Activated CD8-positive, alpha-beta memory T cell treated with anti-CD3 and anti-CD28 coated beads for 4 hours (primary cell): Measurements from ENCODE around the gene IMPG1.

Experiments
- DNase-seq, 2 donors: peaks; one replicate each; pipeline ENCODE4 v3.0.0-alpha.2; 2020; ENCODE audit warnings: low read depth in 2 of 2

IMPG1 gene

DNA sequence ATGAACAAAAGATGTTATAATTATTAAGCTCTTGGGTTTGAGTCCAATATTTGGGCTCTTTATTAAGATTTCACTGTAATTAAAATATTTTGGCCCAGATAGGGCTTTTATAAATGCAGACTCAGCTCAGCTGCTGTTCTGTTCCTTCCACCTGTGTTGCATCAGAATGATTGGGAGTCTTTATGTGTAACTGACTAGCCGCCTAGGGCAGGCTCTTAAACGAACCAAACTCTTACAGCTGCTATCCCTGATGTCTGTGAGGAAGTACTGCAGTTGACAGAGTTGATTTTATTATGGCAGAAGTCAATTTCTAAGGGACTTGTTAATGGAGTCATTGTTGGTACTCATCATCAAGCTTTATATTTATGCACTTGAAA, 178.7 kb downstream of the IMPG1 start:
- no peak for DNase-seq

DNA sequence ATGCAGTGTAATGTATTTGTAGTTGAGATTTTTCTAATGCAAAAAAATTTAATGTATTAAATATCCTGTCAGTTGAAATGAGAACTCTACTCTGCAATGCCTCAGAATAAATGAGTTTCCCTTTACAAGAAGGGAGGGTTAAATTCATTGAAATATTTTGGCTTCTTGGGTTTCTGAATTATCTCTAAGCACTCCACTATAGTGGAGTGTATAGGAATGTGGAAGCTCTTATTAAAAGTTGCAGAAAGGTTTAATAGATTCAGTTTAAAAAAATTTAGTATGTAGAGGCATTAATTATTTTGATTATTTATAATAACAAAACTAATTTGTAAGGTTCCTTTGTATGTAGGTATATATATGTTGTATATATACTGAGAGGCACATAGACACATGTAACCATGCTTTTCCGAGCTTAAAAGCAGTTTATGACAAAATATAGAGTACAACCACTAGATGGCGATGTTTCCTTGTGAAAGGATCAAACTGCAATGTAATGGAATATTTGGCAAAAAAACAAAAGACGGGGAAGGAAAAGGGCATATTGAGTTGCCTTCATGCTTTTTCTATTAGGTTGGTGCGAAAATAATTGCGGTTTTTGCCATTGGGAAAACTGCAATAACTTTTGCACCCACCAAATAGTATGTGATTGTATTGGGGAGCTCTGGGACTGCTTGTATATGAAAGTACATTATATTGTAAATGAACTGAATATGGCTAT, 179.2 kb downstream of the IMPG1 start:
- no peak for DNase-seq

DNA sequence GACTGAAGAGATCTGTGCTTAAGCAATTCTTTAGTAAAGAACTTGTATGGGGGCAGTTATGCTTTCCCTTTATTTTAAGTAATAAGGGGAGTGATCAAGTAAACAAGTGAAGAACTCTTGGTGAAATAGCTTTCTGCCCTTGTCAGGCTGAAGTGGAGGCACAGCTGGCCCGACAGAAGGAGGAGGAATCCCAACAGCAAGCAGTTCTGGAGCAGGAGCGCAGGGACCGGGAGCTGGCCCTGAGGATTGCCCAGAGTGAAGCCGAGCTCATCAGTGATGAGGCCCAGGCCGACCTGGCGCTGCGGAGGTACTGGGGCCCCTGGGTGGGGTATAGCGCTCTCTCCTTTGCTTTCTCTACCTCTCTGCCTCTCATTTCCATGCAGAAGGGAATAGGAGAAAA, 180.1 kb downstream of the IMPG1 start:
- no peak for DNase-seq

DNA sequence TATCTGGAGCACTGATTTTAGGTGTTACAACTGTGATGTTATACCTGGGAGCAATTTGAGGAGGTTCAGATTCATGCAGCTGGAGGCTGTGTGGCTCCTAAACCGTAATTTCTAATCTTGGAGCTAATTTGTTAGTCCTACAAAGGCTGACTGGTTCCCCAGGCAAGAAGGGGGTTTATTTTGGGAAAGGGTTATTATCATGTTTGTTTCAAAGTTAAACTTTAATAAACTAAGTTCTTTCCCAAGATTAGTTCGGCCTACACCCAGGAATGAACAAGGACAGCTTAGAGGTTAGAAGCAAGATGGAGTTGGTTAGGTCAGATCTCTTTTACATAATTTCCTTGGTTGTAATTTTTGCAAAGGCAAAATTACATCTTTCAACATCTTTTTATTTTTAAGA, 187.6 kb downstream of the IMPG1 start:
- DNase-seq = no peak

DNA sequence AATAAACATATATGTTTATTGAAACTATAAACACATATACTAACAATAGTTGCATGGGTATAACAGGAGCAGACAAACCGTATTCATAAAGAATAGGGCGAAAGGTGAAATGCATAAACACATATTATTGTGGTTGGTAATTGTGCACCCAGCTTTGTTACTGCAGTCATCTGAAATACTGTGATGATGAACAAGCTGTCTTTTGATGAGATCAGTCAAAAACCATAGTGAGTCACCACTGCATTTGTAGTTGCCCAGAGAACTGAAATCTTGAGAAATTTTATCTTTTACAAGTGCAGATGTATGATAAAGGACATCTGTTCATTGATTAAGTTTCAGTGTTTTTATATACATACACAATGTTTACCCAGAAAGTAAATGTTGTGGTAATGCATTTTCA, 189.7 kb downstream of the IMPG1 start:
- no peak for DNase-seq

DNA sequence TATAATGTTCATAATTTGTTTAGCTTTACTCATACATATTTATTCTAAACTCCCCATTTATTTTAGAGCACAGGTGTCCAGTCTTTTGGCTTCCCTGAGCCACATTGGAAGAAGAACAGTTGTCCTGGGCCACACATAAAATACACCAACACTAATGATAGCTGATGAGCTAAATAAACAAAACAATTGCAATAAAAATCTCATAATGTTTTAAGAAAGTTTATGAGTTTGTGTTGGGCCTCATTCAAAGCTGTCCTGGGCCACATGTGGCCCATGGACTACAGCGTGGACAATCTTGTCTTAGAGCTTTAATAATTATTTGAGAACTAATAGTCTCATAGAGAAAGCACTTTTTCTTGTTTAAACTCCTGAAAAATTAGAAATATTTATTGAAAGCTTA, 192.2 kb downstream of the IMPG1 start:
- no peak for DNase-seq

DNA sequence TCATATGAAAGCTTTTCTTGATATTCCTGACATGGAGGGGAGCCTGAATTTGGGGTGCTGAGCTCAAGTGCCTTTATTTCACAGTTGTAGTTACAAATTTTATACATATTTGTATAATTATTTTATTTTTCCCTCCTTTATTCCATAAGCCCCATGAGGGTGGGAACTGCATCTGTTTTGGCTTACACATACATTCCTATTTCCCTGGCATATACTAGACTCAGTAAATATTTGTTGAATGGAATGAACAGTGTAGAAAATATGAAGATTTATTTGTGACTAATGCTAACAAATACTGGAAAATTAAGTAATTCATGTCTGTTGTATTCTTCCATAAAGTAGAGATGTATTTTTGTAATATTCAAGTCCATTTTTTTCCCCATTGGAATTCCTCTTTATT, 196.3 kb downstream of the IMPG1 start:
- DNase-seq = no peak

DNA sequence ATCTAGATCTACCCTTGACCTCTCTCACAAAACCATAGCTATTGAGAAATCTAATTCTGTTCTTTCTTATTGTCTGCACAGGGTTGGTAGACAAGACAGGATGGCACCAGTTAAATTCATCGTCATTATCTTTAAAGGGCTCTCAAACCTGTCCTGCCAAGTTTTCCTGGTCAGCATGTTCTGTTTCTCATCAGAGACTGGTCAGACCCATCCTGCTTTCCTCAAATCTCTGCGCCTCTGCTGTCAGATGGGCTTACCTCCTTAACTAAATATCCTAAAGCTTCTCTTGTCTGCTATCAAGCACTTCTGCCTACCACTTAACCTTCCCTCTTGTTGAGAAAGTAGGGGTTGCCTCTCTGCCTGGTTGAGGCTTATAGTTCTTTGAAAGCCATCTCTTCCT, 198.2 kb downstream of the IMPG1 start:
- no peak for DNase-seq
